ENCODE data around the gene SNRPE. TPM values are rescaled to one million over a fixed set of nuclear protein-coding genes. Genes with fewer than 3 reads are reported as not detected.

Gene SNRPE
- total and polyA plus RNA-seq, 9 of the 15 experiments (the other 6 are each of a cell fraction or from before 2014, with no cell fraction given), result 216 to 1,893 (median 487) TPM

DNA sequence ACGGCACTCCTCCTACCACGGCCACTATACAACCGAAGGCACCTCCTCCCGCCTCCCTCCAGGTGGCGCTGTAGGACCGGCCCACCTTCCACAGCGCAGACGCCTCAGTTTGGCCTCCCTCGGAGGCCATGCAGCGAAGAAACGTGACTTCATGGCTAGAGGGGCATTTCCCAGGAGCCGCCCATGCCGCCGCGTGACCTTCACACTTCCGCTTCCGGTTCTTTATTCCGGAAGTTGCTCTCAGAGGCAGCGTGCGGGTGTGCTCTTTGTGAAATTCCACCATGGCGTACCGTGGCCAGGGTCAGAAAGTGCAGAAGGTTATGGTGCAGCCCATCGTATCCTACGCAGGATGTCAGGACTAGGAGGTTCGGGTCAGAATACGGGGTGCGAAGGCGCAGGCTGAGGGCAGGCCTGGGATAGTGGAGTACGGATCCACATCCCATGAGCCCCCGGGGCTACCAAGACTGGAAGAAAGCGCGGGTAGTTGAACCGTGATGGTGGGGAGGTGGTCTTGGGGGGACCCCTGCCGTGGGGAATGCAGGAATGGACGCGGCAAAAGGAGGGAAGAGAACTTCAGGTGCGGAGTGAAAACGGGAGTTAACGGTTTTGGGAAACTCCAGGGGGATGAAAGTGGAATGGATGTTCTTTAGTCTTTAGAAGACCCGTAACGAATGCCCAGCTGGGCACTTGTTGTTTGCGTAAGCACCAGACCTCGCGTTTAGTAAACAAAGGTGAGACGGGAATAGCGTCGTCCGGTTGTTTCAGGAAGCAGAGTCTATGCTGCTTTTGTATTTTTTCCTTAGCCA is at the start of gene SNRPE (continued):
- TF ChIP-seq BRF2 (IDR thresholded peaks at IDR 0.05; ENCODE audit: borderline replicate concordance, insufficient read depth, insufficient read length) (no peak), NFIC (IDR thresholded peaks at IDR 0.05) (peak; percentile 58; the same call in 1 of the 2 replicates), KLF10 (CRISPR knock-in tag; IDR thresholded peaks at IDR 0.05) (no peak), SOX6 (IDR thresholded peaks at IDR 0.05) (peak; percentile 81), POLR3G (IDR thresholded peaks at IDR 0.05; ENCODE audit: extremely low read depth, insufficient read length, insufficient replicate concordance) (no peak), FIP1L1 (IDR thresholded peaks at IDR 0.05; ENCODE audit: low read depth, low read length, poor library complexity, severe bottlenecking) (peak; percentile 52), NR1H2 (CRISPR knock-in tag; IDR thresholded peaks at IDR 0.05) (peak; percentile 66; the same call in 1 of the 2 replicates), HDAC8 (tag; IDR thresholded peaks at IDR 0.05) (no peak), SIRT6 (IDR thresholded peaks at IDR 0.05; ENCODE audit: low read depth, low read length) (no peak), SUPT5H (IDR thresholded peaks at IDR 0.05) (peak; percentile 98), CBFA2T3 (IDR thresholded peaks at IDR 0.05) (no peak), MCM2 (IDR thresholded peaks at IDR 0.05; ENCODE audit: low read depth) (no peak), MYBL2 (IDR thresholded peaks at IDR 0.05; ENCODE audit: low read depth) (peak; percentile 52), MYBL2 (CRISPR knock-in tag; IDR thresholded peaks at IDR 0.05; ENCODE audit: borderline replicate concordance) (no peak), CREB3L1 (IDR thresholded peaks at IDR 0.05; ENCODE audit: borderline replicate concordance, low read depth) (peak; percentile 95), ZNF57 (CRISPR knock-in tag; IDR thresholded peaks at IDR 0.05) (peak; percentile 86; the same call in 1 of the 2 replicates), E2F3 (CRISPR knock-in tag; IDR thresholded peaks at IDR 0.05) (peak; percentile 95), NFATC3 (IDR thresholded peaks at IDR 0.05) (0 out of 2 replicates have a peak, but pooled peaks have one; percentile 77), CBX1 (IDR thresholded peaks at IDR 0.05; ENCODE audit: low read depth) (peak; percentile 78), BCOR (IDR thresholded peaks at IDR 0.05) (no peak; the same call in 1 of the 2 replicates), MAFK (IDR thresholded peaks at IDR 0.05; ENCODE audit: low read length) (peak; percentile 33; the same call in 1 of the 2 replicates)
- TF ChIP-seq, protein P1, sequence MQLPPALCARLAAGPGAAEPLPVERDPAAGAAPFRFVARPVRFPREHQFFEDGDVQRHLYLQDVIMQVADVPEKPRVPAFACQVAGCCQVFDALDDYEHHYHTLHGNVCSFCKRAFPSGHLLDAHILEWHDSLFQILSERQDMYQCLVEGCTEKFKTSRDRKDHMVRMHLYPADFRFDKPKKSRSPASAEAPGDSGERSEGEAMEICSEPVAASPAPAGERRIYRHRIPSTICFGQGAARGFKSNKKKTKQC (CRISPR knock-in tag; IDR thresholded peaks at IDR 0.05), result peak; percentile 98
- TF ChIP-seq, protein P2, sequence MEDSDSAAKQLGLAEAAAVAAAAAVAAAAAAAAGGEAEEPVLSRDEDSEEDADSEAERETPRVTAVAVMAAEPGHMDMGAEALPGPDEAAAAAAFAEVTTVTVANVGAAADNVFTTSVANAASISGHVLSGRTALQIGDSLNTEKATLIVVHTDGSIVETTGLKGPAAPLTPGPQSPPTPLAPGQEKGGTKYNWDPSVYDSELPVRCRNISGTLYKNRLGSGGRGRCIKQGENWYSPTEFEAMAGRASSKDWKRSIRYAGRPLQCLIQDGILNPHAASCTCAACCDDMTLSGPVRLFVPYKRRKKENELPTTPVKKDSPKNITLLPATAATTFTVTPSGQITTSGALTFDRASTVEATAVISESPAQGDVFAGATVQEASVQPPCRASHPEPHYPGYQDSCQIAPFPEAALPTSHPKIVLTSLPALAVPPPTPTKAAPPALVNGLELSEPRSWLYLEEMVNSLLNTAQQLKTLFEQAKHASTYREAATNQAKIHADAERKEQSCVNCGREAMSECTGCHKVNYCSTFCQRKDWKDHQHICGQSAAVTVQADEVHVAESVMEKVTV (CRISPR knock-in tag; IDR thresholded peaks at IDR 0.05), result peak; percentile 99
- TF ChIP-seq, protein P3, sequence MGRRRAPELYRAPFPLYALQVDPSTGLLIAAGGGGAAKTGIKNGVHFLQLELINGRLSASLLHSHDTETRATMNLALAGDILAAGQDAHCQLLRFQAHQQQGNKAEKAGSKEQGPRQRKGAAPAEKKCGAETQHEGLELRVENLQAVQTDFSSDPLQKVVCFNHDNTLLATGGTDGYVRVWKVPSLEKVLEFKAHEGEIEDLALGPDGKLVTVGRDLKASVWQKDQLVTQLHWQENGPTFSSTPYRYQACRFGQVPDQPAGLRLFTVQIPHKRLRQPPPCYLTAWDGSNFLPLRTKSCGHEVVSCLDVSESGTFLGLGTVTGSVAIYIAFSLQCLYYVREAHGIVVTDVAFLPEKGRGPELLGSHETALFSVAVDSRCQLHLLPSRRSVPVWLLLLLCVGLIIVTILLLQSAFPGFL (CRISPR knock-in tag; IDR thresholded peaks at IDR 0.05), result no peak

Data from K562 (cell line).